Stimulated activated CD8-positive, alpha-beta memory T cell treated with anti-CD3 and anti-CD28 coated beads, Interleukin-15, amount 100 ng/mL, for 1 hour (primary cell): ENCODE data around the gene LDB2.

Experiments used
- DNase-seq: peaks from one replicate; pipeline ENCODE4 v3.0.0-alpha.2; 2020; ENCODE audit warnings: low read depth

Gene LDB2

DNA sequence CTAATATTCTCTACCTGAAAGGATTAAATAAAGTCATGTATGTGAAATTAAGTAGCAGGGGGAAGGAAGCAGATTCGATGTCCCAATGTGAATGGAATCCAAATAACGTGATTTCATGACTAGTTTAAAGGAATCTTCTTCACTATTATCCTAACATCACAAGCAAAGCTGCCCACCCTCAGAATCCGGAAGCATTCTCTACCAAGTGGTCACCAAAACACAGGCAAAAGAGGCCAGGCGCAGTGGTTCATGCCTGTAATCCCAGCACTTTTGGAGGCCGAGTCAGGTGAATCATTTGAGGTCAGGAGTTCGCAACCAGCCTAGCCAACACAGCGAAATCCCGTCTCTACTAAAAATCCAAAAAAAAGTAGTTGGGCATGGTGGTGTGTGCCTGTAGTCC is 212.9 kb downstream of the LDB2 start:
- DNase-seq: no peak

GRCh38 chr4:16684935-16685334 is 213.5 kb downstream of the LDB2 start:
- no peak for DNase-seq

GRCh38 chr4:16684097-16684496 is 214.3 kb downstream of the LDB2 start:
- no peak for DNase-seq

DNA sequence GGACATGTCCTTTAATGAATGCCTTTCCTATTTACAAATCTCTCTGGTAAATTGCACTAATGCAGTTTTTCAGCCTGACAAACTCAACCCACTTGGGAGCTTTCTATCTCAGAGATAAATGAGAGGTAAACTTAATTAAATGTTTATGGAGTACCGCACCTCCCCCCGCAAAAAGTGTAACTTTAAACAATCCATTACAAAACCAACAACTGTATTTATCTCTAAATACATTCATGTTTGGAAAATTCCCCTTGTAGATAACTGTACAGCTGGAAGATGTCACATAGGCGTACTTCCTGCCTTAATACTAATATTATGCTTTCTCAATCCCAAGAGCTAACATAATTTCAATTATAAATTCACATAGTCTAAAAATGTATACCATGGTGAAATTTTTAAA is 215.5 kb downstream of the LDB2 start:
- no peak for DNase-seq

DNA sequence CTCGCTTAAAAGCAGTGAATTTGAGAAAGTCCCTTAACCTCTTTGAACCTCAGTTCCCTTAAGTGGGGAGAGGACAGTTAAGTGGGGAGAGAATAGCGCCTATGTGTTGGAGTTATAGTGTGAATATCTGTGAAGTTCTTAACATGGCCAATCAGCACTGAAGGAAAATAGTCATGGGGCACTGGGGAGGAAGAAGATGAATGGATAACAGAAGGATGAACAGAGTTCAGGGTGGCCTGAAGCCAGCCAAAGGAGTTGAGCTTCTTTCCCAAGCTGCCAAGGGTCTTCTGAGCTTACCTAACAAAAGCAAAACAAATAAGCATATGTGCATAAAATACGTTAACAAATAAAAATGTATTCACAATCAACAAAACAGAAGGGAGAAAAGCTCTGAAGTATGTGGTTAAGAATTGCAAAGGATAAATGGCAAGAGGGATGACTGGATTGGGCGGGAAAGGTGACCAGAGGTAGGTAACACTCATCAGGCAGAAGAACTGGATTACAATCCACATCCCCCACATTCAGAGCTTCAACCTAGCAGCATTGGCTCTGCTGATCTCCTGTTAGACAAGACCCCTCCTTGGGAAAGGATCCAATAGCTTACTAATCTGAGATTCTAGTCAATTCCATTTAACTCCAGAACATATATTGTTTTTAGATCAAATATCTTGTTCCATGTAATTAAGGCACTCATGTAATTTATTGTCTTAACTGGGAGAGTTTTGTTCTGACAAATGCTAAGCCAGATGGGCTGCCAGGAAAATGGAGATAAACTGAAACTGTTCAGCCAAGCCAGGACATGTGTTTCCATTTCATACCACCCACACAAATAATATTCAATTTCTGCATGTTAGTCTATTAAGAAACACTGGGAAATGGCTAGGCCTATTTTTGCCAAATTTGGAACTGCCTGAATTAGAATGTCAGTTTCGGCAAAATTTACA is 221.2 kb downstream of the LDB2 start:
- DNase-seq: no peak

DNA sequence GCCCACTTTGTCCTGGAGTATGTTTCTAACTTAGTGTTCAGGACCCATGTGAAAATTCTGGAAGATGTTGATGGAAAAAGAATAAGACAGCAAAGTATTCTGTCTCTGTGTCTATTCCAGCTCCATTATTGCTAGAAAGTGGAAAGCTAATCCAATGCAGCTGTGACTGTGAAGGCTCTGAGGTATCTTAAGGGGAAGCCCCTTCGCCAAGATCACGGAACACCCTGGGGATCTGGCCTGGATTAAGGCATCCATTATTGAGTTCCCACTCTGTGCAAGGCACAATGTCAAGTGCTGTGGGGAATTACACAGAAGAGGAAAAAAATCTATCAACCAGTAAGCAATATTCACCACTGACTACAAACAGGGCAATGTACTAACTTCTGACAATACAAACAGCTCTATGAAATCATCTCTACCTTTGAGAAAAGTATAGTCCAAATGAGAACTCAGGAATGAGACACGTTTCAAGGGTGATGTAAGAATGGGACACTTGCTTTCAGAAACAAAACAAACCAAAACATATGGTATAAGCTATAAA is 222.1 kb downstream of the LDB2 start:
- no peak for DNase-seq

DNA sequence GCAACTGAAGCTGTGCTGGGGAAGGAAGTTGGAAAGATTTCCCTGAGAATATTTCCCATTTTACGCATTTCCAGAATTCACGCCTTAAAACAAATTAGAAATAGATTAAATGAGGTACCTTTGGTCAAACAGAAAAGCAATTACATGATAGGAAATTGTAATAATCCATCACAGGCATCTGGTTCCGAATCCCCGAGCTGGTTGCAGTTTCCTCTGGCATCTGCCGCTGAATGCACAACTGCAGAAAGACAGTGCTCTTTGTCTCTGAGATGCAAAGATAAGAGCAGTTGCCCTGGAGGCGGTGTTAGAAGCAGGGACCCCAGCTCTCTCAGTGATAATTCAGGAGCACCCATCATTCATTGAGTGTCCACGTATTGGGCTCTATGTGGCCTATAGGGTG is 224.4 kb downstream of the LDB2 start:
- DNase-seq: no peak

GRCh38 chr4:16672421-16672820 is 226.0 kb downstream of the LDB2 start:
- no peak for DNase-seq

DNA sequence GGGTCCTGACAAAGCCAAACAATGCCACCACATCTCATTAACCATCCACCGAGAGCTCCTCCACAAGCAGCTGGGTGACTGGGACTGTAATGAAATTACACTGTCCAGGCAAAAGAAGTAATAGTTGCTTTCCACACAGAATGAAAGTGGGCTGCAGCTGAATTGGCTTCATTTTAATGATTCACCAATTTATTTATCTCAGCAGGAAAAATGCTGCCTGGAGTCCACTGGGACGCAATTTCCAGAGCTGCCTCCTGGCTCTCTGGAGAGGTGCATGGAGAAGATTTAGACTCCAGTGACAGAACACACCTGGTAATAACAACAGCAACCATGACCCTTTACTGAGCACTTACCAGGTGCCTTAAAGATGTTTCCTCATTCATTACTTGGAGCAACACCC is 226.7 kb downstream of the LDB2 start:
- no peak for DNase-seq

DNA sequence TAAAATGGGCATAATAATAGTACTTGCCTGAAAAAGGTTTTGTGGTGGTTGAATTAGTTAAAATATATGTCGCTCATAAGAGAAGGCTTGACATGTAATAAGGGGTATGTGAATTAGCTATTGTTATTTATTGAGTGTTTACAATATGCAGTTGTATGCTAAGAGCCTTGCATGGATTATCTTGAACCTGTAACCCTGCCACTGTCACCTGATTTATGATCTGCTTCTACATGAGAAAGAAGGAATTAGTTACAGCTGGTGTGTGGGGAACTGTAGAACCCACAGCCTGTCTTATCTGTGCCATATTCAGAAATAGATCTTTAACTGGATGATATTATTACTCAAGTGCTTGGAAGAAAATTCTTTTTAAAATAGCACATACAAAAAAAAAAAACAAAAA is 227.7 kb downstream of the LDB2 start:
- DNase-seq: no peak

DNA sequence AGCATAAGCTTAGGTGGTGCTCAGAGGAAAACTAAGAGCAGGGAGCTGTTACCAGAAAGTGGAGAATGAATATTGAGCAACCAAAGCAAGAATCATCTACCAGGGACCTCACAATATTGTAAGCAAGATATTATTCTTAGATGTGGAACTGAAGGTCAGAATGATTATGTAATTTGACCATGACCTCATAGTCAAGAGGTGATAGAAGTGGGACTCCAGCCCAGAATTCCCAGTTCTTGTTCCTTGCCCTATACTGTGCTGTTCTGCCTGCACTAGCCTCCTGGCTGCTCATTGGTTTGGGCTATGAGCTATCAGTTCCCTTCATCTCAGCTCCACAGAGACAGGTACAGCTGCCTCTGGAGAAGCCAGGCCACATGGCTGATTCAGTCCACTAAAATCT is 229.4 kb downstream of the LDB2 start:
- DNase-seq: no peak

DNA sequence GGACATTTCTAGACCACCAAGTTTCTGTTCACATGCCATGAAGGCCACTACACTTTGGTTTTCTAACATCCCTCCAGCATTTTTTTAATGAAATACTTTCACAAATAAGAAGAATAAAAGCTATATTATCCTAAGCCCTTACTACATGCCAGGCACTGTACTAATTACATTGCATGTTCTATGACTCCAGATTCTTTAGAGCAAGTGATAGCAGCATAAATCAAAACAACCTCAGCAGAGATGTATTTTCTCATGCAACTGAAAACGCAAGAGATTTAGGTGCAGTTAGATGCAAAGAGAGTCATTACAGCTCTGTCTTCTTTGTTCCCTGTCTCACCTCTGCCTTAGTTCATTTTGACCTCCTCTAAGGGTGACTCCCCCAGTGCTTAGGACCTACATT is 230.0 kb downstream of the LDB2 start:
- DNase-seq: no peak

DNA sequence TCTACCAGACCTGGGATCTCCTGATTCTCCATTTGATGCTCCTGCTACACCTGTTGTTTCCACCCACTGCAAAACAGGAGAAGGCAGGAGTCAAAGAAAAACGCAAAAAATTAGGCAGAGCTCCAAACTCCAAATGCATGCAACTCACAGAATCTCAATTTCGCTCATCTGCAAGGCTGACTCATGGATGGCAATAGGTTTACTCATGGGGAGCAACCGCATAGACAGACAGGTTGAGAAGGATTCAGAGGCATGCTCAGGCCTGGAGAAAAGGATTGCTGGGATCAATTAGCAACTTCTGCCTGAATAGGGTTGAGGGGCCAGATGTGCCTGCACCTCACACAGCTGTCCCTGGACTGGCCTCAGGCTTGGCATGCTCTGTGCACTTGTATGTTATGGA is 231.0 kb downstream of the LDB2 start:
- DNase-seq: no peak

DNA sequence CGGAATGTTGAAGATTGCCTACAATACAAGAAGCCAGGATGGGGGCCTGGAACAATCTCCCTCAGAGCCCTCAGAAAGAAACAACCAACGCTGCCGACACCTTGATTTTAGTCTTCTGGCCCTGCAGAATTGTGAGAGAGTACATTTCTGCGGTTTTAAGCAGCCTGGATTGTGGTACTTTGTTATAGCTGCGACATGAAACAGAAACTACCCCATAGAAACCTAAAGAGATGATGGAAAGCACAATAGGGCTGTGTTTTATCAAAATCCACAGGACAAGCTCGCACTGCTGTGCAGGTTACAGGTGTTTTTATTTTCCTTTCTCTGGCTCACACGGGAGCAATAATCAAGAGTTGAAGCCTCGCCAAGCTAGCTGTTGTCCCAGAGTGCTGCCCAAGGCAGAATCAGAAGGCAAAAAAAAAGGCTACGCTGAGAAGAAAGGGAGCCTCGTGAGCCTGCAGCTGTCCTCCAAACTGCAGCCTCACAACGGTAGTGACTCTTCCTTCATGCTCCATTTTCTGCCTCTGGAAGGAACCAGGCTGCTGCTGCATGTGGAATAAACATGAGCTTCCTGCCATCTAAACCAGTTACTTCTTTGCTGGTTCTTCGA is 232.4 kb downstream of the LDB2 start:
- DNase-seq: no peak

DNA sequence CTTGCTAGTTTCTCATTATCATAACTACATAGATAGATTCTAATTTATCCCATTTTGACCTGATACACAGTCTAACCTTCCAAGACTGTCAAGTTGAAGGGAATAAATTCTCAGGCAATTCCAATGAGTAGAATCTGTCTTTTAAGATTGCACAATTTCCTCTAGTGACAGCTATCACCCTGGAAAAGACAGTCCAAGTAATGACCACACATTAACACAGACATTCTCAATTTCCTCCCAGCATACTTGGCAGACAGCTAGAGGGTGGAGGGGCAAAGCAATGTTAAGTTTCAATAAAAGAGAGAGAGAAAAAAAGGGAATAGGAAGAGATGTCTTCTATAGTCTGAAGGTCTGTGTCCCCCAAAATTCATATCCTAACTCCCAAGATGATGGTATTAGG is 234.7 kb downstream of the LDB2 start:
- no peak for DNase-seq

DNA sequence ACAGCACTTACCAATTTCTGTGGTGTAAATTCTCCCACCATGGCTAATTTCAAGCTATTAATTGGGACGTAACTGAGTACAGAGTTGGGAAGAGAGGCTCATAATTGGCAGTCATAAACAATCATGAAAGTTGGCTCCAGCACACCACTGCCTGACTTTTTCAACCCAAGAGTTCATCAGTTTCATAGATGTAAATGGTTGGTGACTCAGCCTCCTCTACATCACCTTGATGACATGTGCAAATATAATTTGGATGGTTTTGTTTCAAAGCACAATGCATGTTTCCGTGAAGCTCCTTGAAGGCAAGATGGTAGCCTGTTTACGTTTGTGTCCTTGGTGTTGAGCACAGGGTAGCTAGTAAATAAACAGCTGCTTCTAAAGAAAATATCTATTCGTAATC is 235.1 kb downstream of the LDB2 start:
- no peak for DNase-seq

DNA sequence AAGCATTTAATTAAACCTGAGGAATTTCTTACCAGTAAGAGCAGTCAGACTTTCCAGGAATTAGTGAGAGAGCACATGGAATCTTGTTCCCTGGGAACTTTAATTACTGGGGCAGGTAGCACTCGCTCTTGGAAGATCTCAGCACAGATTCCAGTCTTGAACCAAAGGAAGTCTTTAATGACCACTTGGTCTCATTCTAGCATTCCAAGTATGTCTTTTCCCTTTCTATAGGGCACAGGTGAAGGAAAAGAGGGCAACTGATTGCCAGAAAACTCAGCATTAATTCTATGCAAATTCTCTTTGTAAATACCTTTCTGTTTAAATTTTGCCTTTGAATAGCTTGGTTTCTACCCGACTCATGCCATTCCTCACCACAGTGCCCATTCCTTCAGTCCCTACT is 236.6 kb downstream of the LDB2 start:
- DNase-seq: no peak

- no peak for DNase-seq
These were observed 237.8 kb downstream of the LDB2 start for GRCh38 chr4:16660656-16661055.

DNA sequence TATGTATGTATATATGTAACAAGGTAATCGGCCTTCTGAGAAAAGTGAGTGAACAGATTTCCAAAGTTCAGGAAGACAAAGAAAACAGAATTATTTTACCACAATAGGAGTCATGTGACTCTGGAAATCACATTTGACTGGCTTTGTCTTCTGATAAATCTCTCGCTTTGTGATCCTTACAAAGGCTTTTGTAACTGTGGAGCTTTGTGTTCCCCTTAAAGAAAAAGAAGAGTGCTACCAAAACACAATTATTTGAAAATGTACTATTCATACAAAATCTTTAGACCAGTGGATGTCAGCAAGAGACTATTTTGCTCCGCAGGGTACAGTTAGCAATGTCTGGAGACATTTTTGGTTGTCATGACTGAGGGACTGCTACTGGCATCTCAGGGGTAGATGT is 238.8 kb downstream of the LDB2 start:
- DNase-seq: no peak

GRCh38 chr4:16659079-16659478 is 239.4 kb downstream of the LDB2 start:
- DNase-seq: no peak

- DNase-seq: no peak
These were observed 240.3 kb downstream of the LDB2 start for GRCh38 chr4:16658183-16658582.

DNA sequence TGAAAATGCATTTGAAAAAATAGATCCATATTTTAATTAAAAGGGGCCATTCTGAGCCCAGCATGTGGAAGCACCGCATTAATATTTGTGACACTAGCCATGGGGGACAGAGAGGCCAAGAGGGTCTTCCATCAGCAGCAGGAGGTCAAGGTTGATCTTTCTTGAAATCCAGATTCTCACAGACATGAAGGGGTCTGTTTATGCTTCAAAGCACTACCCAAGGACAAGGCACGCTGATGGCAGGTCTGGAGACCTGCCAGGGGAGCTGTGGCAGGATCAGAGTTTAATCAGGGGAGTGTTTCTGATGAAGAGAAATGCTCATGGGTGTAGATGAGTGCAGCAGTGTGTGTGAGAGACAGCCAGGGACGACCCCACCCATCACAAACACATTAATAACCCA is 243.3 kb downstream of the LDB2 start:
- no peak for DNase-seq

DNA sequence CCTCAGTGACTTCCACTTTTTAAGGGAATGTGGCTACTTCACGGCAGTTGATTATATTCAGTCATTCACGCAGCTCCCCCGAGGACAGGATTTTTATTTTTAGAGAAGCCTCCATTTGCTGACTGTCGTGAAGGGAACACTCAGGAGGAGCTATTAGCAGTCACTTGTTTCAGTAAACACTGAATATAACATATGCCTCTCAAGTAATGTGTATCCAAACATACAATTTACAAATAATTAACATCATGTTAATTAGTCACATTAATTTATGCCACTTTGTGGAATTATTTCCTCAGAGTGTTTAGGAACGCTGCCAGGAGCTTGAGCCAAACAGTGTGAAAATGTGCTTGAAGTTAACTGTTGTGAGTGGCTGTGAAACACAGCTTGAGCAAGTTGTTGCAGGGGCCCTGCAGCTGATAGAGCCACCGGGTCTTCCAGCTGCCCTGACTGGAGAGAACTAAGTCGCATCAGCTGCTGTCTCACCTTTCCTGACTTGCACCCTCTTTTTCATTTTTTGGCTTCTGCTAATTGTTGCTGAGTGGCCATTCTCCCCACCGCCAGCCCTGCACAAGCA is 245.6 kb downstream of the LDB2 start:
- DNase-seq: no peak
